HG03066 (cell line): Measurements from ENCODE around the gene EHMT1.
"Not testable (repeated sequence)": the region's sequence is repeated elsewhere in the genome, so short reads cannot be mapped to it uniquely, and the experiment has no call there.

Experiments used
- ATAC-seq: cut with Tn5 transposase; IDR thresholded peaks from one replicate; pipeline ENCODE4 v1.9.1; 2021; ENCODE audit warnings: low read depth; ENCODE audit not compliant: unreplicated experiment

EHMT1 gene

GRCh38 chr9:137711678-137712105, 92.9 kb downstream of the EHMT1 start:
- no peak for ATAC-seq

DNA sequence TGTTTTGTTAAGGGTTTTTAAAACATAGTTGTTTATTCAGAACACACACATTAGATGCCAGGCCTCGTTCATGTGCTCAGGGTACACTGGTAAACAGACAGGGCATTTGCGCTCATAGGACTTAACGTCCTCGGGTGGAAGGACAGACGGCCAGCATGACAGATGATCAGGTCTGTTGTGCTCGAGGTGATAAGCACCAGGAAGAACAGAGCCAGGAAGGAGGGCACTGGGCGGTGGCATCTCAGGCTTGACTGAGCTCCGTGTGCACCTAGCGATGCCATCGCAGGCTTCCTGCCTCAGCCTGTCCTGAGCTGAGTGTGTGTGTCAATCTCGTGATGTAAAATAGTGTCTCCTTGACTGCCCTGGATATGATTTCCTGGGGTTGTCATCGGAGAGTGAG, 96.5 kb downstream of the EHMT1 start:
- no peak for ATAC-seq

DNA sequence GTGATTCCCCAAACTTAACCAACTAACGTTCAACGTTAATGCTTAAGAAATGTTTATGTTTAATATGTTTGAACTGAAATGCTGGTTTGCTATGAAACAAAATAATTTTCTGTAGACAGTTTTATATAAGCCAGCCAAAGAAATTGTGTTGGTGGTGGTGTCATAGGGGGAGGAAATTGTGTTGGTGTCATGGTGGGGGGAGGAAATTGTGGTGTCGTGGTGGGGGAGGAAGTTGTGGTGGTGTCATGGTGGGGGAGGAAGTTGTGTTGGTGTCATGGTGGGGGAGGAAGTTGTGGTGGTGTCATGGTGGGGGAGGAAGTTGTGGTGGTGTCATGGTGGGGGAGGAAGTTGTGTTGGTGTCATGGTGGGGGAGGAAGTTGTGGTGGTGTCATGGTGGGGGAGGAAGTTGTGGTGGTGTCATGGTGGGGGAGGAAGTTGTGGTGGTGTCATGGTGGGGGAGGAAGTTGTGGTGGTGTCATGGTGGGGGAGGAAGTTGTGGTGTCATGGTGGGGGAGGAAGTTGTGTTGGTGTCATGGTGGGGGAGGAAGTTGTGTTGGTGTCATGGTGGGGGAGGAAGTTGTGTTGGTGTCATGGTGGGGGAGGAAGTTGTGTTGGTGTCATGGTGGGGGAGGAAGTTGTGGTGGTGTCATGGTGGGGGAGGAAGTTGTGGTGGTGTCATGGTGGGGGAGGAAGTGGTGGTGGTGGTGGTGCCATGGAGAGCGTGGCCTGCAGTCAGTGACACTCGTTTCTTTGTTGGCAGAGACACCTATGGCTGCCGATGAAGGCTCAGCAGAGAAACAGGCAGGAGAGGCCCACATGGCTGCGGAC, 97.3 kb downstream of the EHMT1 start:
- ATAC-seq = not testable (repeated sequence)

DNA sequence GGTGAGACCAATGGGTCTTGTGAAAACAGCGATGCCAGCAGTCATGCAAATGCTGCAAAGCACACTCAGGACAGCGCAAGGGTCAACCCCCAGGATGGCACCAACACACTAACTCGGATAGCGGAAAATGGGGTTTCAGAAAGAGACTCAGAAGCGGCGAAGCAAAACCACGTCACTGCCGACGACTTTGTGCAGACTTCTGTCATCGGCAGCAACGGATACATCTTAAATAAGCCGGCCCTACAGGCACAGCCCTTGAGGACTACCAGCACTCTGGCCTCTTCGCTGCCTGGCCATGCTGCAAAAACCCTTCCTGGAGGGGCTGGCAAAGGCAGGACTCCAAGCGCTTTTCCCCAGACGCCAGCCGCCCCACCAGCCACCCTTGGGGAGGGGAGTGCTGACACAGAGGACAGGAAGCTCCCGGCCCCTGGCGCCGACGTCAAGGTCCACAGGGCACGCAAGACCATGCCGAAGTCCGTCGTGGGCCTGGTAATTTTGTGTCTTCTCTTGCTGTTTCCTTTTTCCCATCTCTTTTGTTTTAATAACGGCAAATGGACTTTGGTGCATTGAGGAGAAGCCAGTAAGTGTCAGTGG, 98.0 kb downstream of the EHMT1 start:
- no peak for ATAC-seq

DNA sequence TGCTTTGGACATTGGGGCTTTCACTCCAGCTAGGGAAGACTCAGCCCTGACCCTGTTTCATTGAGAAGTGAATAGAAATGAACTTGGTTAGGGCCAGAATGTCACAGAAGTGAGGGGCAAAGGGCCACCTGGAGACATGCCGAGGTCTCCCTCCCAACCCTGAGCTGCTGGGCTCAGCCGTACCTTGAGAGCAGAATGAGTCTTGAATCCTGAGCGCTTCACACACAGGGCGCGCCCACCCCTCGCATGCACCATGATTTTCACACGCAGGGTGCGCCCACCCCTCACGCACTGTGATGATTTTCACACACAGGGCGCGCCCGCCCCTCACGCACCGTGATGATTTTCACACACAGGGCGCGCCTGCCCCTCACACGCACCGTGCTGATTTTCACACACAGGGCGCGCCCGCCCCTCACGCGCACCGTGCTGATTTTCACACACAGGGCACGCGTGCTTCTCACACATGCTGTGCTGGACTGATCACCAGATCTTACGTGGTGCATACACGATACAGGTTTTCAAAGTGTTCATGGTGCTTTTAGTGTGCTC, 99.0 kb downstream of the EHMT1 start:
- ATAC-seq = no peak

DNA sequence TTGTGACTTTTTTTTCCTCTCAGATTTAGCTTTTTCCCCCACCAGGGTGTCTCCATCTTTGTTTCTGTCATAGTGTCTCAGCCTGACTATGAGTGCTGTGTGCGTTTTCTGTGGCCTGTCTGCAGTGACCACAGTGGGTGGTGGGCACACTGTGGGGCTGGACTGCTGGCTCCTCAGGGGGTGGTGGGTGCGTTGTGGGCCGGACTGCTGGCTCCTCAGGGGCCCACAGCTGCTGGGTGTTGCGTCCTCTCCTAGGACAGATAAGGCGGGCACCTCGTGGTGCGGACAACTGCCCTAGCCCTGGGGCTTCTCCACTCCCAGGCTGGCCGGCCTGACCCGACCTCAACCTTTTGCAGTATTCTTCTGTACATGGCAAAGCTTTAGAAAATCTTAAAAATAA, 100.4 kb downstream of the EHMT1 start:
- ATAC-seq = no peak

DNA sequence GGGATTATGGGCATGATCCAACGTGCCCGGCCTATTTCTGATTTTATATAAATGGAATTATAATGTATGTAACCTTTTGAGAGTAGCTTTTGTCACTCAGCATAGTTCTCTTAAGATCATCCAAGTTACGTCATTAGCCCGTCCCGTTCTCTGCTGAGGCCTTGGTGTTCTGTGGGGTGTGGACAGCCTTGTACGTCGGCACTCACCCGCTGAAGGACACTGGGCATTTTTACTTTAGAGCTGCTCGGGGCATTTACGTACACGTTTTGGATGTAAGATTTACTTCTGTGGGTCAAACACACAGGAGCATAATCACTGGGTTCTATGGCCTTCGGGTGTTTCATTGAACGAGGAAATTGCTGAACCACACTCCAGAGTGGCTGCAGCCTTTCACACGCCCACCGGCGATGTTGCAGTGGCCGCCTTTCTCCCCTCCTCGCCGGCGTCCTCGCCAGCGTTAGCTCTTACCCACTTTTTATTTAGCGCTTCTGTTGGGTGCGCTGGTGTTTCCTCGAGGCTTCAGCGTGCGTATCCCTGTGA, 101.8 kb downstream of the EHMT1 start:
- no peak for ATAC-seq

DNA sequence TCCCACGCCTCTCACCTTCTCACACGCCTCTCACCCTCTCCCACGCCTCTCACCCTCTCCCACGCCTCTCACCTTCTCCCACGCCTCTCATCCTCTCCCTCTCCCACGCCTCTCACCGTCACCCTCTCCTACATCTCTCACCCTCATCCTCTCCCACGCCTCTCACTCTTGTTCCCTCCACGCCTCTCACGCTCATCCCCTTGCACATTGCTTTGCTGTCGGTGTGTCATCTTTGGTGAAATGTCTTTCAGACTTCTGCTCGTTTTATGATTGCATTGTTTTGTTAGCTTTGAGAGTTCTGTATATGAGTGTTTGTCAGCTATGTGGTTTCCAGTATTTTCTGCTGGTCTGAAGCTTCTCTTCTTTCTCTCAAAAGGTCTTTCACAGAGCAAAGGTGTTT, 102.7 kb downstream of the EHMT1 start:
- ATAC-seq = no peak

DNA sequence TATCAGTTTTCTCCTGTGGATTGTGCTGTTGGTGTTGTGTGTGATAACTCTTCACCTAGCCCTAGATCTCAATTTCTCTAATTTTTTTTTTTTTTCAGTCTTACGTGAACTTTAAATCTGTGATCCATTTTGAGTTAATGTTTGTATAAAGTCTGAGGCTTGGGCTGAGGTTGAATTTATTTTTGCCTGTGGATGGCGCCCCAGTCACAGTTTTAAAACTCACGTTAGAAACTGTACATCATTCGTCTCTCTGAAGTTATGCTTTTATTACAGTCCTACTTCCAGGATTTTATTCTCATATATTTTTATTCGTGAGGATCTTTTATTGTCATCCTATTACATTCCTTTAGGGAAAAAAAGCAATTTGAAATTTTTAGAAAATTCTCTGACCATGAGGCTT, 103.1 kb downstream of the EHMT1 start:
- no peak for ATAC-seq

DNA sequence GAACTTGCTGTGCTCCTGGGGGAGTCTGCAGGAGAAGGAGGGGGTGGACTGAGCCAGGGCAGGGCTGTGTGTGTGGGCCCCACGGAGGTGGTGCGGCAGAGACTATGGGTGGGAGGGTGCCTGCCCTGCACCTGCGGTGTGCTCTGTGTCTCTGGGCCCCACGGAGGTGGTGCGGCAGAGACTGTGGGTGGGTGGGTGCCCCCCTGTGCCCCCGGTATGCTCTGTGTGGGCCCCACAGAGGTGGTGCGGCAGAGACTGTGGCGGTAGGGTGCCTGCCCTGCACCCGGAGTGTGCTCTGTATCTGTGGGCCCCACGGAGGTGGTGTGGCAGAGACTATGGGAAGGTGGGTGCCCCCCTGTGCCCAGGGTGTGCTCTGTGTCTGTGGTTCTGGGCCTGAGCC, 103.7 kb downstream of the EHMT1 start:
- ATAC-seq = no peak

DNA sequence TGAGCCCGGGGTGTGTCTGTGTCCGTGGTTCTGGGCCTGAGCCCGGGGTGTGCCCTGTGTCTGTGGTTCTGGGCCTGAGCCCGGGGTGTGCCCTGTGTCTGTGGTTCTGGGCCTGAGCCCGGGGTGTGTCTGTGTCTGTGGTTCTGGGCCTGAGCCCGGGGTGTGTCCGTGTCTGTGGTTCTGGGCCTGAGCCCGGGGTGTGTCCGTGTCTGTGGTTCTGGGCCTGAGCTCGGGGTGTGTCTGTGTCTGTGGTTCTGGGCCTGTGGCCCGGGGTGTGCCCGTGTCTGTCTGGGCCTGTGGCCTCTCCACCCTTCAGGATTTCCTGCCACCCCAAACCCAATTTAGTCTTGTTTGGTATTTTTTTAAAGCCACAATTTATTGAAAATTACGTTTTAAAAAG, 104.6 kb downstream of the EHMT1 start:
- not testable (repeated sequence) for ATAC-seq

GRCh38 chr9:137723783-137724445, 105.1 kb downstream of the EHMT1 start:
- no peak for ATAC-seq

DNA sequence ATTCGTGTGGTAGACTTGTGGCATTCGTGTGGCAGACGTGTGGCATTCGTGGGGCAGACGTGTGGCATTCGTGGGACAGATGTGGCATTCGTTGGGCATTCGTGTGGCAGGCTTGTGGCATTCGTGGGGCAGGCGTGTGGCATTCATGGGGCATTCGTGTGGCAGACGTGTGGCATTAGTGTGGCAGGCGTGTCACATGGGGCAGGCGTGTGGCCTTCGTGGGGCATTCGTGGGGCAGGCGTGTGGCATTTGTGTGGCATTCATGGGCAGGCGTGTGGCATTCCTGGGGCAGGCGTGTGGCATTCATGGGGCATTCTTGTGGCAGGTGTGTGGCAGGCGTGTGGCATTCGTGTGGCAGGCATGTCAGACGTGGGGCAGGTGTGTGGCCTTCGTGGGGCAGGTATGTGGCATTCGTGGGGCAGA, 106.0 kb downstream of the EHMT1 start:
- no peak for ATAC-seq

DNA sequence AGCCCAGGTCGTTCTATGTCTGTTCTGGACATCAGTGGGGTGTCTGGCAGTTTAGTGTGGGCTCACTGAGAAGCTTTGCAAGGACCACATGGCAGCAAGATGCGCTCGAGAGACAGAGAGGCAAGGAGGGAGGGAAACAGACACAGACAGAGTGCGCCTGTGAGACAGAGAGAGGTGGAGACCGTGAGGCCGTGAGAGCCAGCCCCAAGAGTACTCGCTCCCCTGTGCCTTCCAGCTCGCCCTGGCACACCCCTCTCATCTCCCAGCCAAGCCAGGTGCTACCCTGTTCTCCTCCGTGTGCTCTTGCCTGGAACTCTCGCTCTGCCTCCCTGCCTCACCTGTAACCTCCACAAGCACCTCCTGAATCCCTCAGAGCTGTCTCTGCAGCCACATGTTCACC, 106.8 kb downstream of the EHMT1 start:
- ATAC-seq = no peak

GRCh38 chr9:137726336-137726735, 107.5 kb downstream of the EHMT1 start:
- ATAC-seq = not testable (repeated sequence)

DNA sequence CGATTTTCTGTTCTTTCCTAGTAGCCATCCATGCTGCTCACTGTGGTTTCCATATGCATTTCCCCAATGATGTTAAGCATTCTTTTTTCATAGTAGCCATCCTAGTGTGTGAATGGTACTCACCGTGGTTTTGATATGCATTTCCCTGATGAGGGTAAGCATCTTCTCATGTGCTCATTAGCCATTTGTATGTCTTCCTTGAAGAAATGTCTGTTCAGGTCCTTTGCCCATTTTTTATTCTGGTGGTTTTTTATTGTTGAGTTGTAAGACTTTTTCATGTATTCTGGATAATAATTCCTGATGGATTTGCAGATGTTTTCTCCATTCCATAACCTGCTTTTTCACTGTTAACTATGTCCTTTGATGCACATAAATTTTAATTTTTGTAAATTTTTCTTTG, 108.0 kb downstream of the EHMT1 start:
- ATAC-seq = no peak

- no peak for ATAC-seq
These were observed 108.9 kb downstream of the EHMT1 start for GRCh38 chr9:137727716-137728115.

- ATAC-seq = no peak
These were observed 109.9 kb downstream of the EHMT1 start for GRCh38 chr9:137728444-137729311.

DNA sequence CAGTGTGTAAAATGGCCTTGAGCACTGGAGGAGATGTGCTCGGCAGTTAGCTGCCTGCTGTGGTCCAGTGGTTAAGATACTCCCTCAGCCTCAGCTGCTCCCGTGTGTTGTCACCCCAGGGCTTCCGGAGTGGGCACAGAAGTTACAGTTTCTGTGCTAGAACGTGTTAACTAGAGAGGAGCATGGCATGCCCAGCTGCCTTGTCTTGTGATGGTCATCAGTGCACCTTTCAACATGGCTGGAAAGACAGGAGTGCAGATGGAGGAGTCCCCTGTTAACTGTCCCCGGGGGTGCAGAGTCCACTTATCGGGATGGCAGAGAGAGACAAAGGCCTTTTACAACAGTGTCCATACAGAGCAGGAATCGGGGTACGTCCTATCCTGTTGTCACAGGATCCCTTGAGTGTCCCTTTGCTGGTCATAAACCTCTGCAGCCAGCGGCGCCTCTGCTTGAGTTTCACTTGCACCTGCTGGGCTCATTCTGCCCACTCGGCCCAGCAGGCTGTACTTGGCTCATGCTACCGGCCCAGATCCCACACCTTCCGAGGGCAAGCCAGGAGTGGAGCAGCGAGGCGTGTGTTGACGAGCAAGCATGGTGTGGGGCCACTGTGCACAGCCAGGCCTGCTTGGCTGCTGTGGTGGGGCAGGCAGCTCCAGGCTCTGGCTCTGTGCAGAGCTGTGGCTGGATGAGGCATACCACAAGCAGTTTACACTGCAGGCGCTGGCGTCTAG, 112.6 kb downstream of the EHMT1 start:
- no peak for ATAC-seq
